Measurements from ENCODE around the gene DNHD1. TPM values are rescaled to one million over a fixed set of nuclear protein-coding genes. Genes with fewer than 3 reads are reported as not detected.

DNHD1 gene
- total and polyA plus RNA-seq, 9 of the 15 experiments (the other 6 are each of a cell fraction or from before 2014, with no cell fraction given) = 0.82 to 9.7 (median 3.8) TPM

DNA sequence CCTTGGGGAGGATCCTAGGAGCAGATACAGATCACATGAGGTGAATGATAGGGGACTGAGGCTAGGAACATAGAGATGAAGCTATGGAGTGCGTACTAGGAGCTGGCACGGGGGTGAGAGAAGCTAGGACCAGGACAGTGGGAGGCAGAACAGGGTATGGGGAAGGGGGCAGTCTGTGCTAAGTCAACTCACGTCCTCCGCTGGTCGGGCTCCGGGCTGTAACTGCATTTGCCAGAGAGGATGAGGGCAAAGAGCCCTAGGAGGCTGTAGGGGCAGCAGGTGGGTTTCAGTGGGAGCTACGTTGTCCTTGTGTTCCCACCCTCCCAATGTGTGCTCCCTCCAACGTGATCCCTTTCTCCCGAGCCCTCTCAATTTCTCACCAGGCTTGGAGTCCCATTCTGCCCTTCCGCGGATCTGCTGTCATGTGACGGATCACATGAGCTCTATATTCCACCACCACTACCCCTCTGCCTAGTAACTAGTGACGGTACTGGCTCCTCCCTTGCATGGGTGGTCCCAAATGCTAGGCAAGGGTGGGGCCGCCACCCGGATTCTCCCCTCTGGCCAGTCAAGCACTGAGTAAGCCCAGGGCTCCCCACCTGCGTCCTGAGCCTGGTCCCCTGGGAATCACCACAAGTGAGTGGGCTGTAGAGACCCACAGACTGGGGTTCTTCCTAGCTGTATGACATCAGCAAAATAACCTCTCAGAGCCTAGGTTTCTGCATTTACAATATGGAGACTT, 122.1 kb downstream of the DNHD1 start, which contains the start of gene TPP1 (continued):
- TF ChIP-seq, protein P1, sequence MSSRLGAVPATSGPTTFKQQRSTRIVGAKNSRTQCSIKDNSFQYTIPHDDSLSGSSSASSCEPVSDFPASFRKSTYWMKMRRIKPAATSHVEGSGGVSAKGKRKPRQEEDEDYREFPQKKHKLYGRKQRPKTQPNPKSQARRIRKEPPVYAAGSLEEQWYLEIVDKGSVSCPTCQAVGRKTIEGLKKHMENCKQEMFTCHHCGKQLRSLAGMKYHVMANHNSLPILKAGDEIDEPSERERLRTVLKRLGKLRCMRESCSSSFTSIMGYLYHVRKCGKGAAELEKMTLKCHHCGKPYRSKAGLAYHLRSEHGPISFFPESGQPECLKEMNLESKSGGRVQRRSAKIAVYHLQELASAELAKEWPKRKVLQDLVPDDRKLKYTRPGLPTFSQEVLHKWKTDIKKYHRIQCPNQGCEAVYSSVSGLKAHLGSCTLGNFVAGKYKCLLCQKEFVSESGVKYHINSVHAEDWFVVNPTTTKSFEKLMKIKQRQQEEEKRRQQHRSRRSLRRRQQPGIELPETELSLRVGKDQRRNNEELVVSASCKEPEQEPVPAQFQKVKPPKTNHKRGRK (tag; IDR thresholded peaks at IDR 0.05) = no peak
- TF ChIP-seq ZNF354B (CRISPR knock-in tag; IDR thresholded peaks at IDR 0.05) = no peak
- TF ChIP-seq ZNF76 (CRISPR knock-in tag; IDR thresholded peaks at IDR 0.05; ENCODE audit: borderline replicate concordance) = no peak
- no peak for TF ChIP-seq ZNF77 (CRISPR knock-in tag; IDR thresholded peaks at IDR 0.05)
- no peak for TF ChIP-seq SMARCA5 (IDR thresholded peaks at IDR 0.05)
- no peak for TF ChIP-seq ZBED1 (IDR thresholded peaks at IDR 0.05)
- peak; percentile 88 for TF ChIP-seq FOS (IDR thresholded peaks at IDR 0.05; ENCODE audit: extremely low read depth, insufficient read length)
- TF ChIP-seq, protein P2, sequence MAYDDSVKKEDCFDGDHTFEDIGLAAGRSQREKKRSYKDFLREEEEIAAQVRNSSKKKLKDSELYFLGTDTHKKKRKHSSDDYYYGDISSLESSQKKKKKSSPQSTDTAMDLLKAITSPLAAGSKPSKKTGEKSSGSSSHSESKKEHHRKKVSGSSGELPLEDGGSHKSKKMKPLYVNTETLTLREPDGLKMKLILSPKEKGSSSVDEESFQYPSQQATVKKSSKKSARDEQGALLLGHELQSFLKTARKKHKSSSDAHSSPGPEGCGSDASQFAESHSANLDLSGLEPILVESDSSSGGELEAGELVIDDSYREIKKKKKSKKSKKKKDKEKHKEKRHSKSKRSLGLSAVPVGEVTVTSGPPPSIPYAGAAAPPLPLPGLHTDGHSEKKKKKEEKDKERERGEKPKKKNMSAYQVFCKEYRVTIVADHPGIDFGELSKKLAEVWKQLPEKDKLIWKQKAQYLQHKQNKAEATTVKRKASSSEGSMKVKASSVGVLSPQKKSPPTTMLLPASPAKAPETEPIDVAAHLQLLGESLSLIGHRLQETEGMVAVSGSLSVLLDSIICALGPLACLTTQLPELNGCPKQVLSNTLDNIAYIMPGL (CRISPR knock-in tag; IDR thresholded peaks at IDR 0.05) = no peak
- no peak for TF ChIP-seq TCF3 (CRISPR knock-in tag; IDR thresholded peaks at IDR 0.05)
- TF ChIP-seq, protein P3, sequence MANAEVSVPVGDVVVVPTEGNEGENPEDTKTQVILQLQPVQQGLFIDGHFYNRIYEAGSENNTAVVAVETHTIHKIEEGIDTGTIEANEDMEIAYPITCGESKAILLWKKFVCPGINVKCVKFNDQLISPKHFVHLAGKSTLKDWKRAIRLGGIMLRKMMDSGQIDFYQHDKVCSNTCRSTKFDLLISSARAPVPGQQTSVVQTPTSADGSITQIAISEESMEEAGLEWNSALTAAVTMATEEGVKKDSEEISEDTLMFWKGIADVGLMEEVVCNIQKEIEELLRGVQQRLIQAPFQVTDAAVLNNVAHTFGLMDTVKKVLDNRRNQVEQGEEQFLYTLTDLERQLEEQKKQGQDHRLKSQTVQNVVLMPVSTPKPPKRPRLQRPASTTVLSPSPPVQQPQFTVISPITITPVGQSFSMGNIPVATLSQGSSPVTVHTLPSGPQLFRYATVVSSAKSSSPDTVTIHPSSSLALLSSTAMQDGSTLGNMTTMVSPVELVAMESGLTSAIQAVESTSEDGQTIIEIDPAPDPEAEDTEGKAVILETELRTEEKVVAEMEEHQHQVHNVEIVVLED (CRISPR knock-in tag; IDR thresholded peaks at IDR 0.05) = no peak
- peak in 1 of 2 experiments; percentile 57; a peak in 1 of 4 replicates for TF ChIP-seq TBL1XR1 (IDR thresholded peaks at IDR 0.05; ENCODE audit: low read length in 2 of 2)
- TF ChIP-seq, protein P4, sequence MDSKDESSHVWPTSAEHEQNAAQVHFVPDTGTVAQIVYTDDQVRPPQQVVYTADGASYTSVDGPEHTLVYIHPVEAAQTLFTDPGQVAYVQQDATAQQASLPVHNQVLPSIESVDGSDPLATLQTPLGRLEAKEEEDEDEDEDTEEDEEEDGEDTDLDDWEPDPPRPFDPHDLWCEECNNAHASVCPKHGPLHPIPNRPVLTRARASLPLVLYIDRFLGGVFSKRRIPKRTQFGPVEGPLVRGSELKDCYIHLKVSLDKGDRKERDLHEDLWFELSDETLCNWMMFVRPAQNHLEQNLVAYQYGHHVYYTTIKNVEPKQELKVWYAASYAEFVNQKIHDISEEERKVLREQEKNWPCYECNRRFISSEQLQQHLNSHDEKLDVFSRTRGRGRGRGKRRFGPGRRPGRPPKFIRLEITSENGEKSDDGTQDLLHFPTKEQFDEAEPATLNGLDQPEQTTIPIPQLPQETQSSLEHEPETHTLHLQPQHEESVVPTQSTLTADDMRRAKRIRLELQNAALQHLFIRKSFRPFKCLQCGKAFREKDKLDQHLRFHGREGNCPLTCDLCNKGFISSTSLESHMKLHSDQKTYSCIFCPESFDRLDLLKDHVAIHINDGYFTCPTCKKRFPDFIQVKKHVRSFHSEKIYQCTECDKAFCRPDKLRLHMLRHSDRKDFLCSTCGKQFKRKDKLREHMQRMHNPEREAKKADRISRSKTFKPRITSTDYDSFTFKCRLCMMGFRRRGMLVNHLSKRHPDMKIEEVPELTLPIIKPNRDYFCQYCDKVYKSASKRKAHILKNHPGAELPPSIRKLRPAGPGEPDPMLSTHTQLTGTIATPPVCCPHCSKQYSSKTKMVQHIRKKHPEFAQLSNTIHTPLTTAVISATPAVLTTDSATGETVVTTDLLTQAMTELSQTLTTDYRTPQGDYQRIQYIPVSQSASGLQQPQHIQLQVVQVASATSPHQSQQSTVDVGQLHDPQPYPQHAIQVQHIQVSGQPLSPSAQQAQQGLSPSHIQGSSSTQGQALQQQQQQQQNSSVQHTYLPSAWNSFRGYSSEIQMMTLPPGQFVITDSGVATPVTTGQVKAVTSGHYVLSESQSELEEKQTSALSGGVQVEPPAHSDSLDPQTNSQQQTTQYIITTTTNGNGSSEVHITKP (IDR thresholded peaks at IDR 0.05; ENCODE audit: partially characterized antibody) = peak; percentile 86
- TF ChIP-seq MTA2 (IDR thresholded peaks at IDR 0.05; ENCODE audit: low read depth) = no peak
- TF ChIP-seq BMI1 (IDR thresholded peaks at IDR 0.05; ENCODE audit: low read length) = no peak
- TF ChIP-seq ATF7 (IDR thresholded peaks at IDR 0.05) = peak; percentile 50
- TF ChIP-seq, protein P5, sequence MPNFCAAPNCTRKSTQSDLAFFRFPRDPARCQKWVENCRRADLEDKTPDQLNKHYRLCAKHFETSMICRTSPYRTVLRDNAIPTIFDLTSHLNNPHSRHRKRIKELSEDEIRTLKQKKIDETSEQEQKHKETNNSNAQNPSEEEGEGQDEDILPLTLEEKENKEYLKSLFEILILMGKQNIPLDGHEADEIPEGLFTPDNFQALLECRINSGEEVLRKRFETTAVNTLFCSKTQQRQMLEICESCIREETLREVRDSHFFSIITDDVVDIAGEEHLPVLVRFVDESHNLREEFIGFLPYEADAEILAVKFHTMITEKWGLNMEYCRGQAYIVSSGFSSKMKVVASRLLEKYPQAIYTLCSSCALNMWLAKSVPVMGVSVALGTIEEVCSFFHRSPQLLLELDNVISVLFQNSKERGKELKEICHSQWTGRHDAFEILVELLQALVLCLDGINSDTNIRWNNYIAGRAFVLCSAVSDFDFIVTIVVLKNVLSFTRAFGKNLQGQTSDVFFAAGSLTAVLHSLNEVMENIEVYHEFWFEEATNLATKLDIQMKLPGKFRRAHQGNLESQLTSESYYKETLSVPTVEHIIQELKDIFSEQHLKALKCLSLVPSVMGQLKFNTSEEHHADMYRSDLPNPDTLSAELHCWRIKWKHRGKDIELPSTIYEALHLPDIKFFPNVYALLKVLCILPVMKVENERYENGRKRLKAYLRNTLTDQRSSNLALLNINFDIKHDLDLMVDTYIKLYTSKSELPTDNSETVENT (CRISPR knock-in tag; IDR thresholded peaks at IDR 0.05) = peak; percentile 68; the same call in 1 of the 2 replicates
- TF ChIP-seq ZNF717 (CRISPR knock-in tag; IDR thresholded peaks at IDR 0.05) = no peak
- TF ChIP-seq ZBTB7A (IDR thresholded peaks at IDR 0.05; ENCODE audit: borderline replicate concordance, control insufficient read depth, low read depth, low read length) = peak; percentile 71; the same call in 1 of the 2 replicates
